Fibroblast of villous mesenchyme (primary cell): ENCODE data around the gene C2orf68. TPM values are rescaled to one million over a fixed set of nuclear protein-coding genes. Genes with fewer than 3 reads are reported as not detected.

ENCODE experiments used
- DNase-seq: peaks from one replicate; pipeline ENCODE4 v3.0.0-alpha.2; 2010; ENCODE audit warnings: low read depth
- H3K4me3 ChIP-seq: 2 replicates; pipeline ENCODE4 v1.5.1; 2011; ENCODE audit warnings: low read depth, mild to moderate bottlenecking, low read length
- total RNA-seq: library from RNA; depleted of rRNA; stranded (reverse); fragments of >200 nt; gene quantifications from 2 replicates; pipeline ENCODE4 v1.2.3, GENCODE V29; 2012
- TF ChIP-seq, protein P1 (sequence below): IDR thresholded peaks from 2 replicates; pipeline ENCODE4 v1.5.1; 2012; ENCODE audit warnings: low read depth, mild to moderate bottlenecking, low read length; ENCODE audit not compliant: insufficient read depth

Gene C2orf68
- total RNA-seq, 1 donor, result 26.8 TPM

- H3K4me3 ChIP-seq, result no peak overlapping the region
- no peak for DNase-seq
- TF ChIP-seq, protein P1, sequence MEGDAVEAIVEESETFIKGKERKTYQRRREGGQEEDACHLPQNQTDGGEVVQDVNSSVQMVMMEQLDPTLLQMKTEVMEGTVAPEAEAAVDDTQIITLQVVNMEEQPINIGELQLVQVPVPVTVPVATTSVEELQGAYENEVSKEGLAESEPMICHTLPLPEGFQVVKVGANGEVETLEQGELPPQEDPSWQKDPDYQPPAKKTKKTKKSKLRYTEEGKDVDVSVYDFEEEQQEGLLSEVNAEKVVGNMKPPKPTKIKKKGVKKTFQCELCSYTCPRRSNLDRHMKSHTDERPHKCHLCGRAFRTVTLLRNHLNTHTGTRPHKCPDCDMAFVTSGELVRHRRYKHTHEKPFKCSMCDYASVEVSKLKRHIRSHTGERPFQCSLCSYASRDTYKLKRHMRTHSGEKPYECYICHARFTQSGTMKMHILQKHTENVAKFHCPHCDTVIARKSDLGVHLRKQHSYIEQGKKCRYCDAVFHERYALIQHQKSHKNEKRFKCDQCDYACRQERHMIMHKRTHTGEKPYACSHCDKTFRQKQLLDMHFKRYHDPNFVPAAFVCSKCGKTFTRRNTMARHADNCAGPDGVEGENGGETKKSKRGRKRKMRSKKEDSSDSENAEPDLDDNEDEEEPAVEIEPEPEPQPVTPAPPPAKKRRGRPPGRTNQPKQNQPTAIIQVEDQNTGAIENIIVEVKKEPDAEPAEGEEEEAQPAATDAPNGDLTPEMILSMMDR, result no peak
Observed at GRCh38 chr2:85580206-85580605, 31.7 kb downstream of the C2orf68 start.

DNA sequence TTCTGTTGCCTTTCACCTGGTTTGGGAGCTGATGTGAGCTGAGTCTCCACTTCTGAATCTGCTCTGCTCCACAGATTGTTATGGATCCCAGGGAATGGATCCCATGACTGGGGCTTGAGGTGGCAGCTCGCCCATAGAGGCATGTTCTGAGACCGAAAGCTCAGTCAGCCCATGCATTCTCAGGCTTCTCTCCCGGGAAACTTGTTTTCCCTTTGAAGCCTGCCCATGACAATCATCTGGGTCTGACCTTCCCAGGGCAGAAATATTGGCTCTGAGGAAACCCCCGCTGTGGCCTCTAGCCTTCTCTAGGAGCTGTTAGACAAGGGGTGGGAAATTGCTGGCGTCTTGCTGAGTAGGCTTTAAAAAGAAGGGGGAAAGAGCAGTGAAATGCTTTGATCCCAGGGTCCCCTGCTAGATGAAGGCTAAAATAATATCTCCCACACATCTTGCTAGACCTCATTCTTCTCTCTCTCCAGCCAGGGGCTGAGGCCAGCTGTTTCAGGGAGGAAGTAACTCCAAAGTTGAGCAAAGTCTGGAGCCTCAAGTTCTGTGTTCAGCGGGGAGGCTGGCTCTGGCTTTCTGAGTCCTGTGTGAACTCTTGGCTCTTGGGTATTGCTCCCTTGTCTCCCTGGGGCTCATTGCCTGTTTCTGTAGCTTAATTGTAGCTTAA lies 32.5 kb downstream of the C2orf68 start:
- TF ChIP-seq, protein P1, result no peak
- DNase-seq, result peak; percentile 28

GRCh38 chr2:85578243-85579180 lies 33.4 kb downstream of the C2orf68 start:
- TF ChIP-seq, protein P1, result no peak
- peak; percentile 45 for DNase-seq
- peak overlapping the region; percentile 47 for H3K4me3 ChIP-seq

More for the DNA sequence above, 32.5 kb downstream of the C2orf68 start:
- peak overlapping the region; percentile 1 for H3K4me3 ChIP-seq

GRCh38 chr2:85577386-85578242 lies 34.3 kb downstream of the C2orf68 start, which contains the start of gene VAMP8:
VAMP8 (plus strand) TSS chr2:85577586; CDS start chr2:85577647, 61 bp downstream.
- peak; percentile 45 for DNase-seq
- H3K4me3 ChIP-seq, result peak within 1 kb of the TSS; percentile 47
- TF ChIP-seq, protein P1, result no peak

DNA sequence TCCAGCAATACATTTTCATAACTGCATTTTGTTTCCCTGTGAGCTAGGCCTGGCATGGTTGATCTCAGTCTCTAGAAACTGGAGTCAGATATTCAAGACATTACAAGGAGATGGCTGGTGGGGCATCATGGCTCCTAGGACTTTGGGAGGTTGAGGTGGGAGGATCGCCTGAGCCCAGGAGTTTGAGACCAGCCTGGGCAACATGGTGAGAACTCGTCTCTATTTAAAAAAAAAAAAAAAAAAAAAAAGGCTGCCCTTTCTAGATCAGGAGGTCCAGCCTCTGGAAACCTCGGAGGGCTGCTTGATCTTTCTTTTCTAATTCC lies 34.8 kb downstream of the C2orf68 start:
- TF ChIP-seq, protein P1, result no peak
- no peak for DNase-seq
- no peak overlapping the region for H3K4me3 ChIP-seq

GRCh38 chr2:85575739-85576138 lies 36.1 kb downstream of the C2orf68 start:
- TF ChIP-seq, protein P1, result no peak
- no peak for DNase-seq
- no peak overlapping the region for H3K4me3 ChIP-seq
